ENCODE results near the gene STEAP2. TPM values are rescaled to one million over a fixed set of nuclear protein-coding genes. Genes with fewer than 3 reads are reported as not detected.

STEAP2 gene
- total RNA-seq, 4 donors from 2014 or later: 3.1 to 15.4 (median 7.0) TPM

GRCh38 chr7:90225181-90225580 lies 13.6 kb downstream of the STEAP2 start:
- Histone ChIP-seq H3K4me3 (no peak overlapping the region), H3K27ac (no peak overlapping the region), H3K4me1 (peaks cover 0 to 5% (median 0%) of the 10 kb centered on the region in 3 donors), H3K9me3 (no peaks in the 10 kb centered on the region), H3K36me3 (no peaks in the 10 kb centered on the region), H3K27me3 (no peaks in the 10 kb centered on the region)
- no peak for DNase-seq
- intact Hi-C loops (cut with DNase I): no loop called here
- 88 to 96% methylated on average over 3 of the region's 3 CpGs for WGBS, 2 donors
- TF ChIP-seq, protein P1, sequence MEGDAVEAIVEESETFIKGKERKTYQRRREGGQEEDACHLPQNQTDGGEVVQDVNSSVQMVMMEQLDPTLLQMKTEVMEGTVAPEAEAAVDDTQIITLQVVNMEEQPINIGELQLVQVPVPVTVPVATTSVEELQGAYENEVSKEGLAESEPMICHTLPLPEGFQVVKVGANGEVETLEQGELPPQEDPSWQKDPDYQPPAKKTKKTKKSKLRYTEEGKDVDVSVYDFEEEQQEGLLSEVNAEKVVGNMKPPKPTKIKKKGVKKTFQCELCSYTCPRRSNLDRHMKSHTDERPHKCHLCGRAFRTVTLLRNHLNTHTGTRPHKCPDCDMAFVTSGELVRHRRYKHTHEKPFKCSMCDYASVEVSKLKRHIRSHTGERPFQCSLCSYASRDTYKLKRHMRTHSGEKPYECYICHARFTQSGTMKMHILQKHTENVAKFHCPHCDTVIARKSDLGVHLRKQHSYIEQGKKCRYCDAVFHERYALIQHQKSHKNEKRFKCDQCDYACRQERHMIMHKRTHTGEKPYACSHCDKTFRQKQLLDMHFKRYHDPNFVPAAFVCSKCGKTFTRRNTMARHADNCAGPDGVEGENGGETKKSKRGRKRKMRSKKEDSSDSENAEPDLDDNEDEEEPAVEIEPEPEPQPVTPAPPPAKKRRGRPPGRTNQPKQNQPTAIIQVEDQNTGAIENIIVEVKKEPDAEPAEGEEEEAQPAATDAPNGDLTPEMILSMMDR (IDR thresholded peaks at IDR 0.05): no peak
- no peak for TF ChIP-seq POLR2A (IDR thresholded peaks at IDR 0.05)

GRCh38 chr7:90225601-90226000 lies 14.1 kb downstream of the STEAP2 start:
- no peak for DNase-seq
- no peak overlapping the region for H3K4me3 ChIP-seq
- H3K4me1 ChIP-seq: peaks cover 0 to 6% (median 0%) of the 10 kb centered on the region in 3 donors
- no peaks in the 10 kb centered on the region for H3K36me3 ChIP-seq
- no peak overlapping the region for H3K27ac ChIP-seq
- TF ChIP-seq, protein P1 (IDR thresholded peaks at IDR 0.05): no peak
- no peak for TF ChIP-seq POLR2A (IDR thresholded peaks at IDR 0.05)
- H3K27me3 ChIP-seq: no peaks in the 10 kb centered on the region
- intact Hi-C loops (cut with DNase I): no loop called here
- H3K9me3 ChIP-seq: no peaks in the 10 kb centered on the region
- 50 to 59% methylated on average over 1 of the region's 1 CpG for WGBS, 2 donors

DNA sequence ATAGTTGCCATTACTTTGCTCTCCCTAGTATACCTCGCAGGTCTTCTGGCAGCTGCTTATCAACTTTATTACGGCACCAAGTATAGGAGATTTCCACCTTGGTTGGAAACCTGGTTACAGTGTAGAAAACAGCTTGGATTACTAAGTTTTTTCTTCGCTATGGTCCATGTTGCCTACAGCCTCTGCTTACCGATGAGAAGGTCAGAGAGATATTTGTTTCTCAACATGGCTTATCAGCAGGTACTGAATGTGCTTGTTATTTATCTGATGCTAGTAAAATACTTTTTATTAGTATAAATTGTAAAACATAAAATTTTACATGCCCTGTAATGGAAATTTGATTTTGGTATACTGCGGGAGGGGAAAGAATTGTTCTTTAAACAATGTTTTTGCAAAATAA lies 15.7 kb downstream of the STEAP2 start:
- 76 to 85% methylated on average over 5 of the region's 5 CpGs for WGBS, 2 donors
- Histone ChIP-seq H3K36me3 (no peaks in the 10 kb centered on the region), H3K4me1 (peaks cover 0 to 6% (median 0%) of the 10 kb centered on the region in 3 donors), H3K4me3 (no peak overlapping the region), H3K9me3 (no peaks in the 10 kb centered on the region), H3K27ac (no peak overlapping the region), H3K27me3 (no peaks in the 10 kb centered on the region)
- TF ChIP-seq, protein P1 (IDR thresholded peaks at IDR 0.05): no peak
- TF ChIP-seq POLR2A (IDR thresholded peaks at IDR 0.05): no peak
- DNase-seq: no peak
- intact Hi-C loops (cut with DNase I): no loop called here

DNA sequence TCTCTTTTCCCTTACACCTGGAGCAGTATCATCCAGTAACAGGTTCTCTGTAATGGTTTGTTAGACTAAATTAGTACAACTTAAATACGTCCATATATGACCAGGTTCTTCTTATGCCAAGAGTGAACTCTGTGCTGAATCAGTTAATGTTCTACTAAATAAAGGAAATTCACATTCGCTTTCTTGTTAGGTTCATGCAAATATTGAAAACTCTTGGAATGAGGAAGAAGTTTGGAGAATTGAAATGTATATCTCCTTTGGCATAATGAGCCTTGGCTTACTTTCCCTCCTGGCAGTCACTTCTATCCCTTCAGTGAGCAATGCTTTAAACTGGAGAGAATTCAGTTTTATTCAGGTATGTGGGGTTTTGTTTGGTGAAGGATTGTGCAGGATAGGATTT lies 18.1 kb downstream of the STEAP2 start:
- Histone ChIP-seq H3K4me1 (peaks cover 0 to 6% (median 0%) of the 10 kb centered on the region in 3 donors), H3K27me3 (no peaks in the 10 kb centered on the region), H3K9me3 (no peaks in the 10 kb centered on the region), H3K4me3 (no peak overlapping the region), H3K36me3 (no peaks in the 10 kb centered on the region), H3K27ac (no peak overlapping the region)
- no peak for DNase-seq
- intact Hi-C loops (cut with DNase I): no loop called here
- TF ChIP-seq, protein P1 (IDR thresholded peaks at IDR 0.05): no peak
- no peak for TF ChIP-seq POLR2A (IDR thresholded peaks at IDR 0.05)
- WGBS, 2 donors: 28 to 57% methylated on average over 2 of the region's 2 CpGs

DNA sequence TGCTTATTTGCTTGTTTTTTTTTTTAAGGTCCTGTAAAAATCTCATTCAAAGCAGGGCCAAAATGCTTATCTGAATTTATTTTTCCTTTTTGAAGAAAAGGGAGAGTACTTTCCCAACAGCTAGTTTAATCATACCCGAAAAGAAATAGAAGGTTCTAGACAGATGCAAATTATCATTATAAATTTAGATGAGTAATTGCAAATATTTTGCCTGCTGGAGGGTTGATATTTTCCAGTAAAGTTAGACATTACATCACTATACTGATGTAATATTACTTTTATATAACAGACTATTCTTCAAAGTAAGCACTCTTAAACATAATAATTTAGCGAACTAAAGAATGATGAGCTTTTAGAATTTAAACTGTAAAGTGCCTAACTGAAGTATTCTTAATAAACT lies 19.3 kb downstream of the STEAP2 start:
- intact Hi-C loops (cut with DNase I): no loop called here
- Histone ChIP-seq H3K27me3 (no peaks in the 10 kb centered on the region), H3K4me1 (peaks cover 0 to 6% (median 0%) of the 10 kb centered on the region in 3 donors), H3K9me3 (no peaks in the 10 kb centered on the region), H3K27ac (no peak overlapping the region), H3K4me3 (no peak overlapping the region), H3K36me3 (no peaks in the 10 kb centered on the region)
- TF ChIP-seq, protein P1 (IDR thresholded peaks at IDR 0.05): no peak
- 77 to 80% methylated on average over 2 of the region's 2 CpGs for WGBS, 2 donors
- DNase-seq: no peak

All from esophagus squamous epithelium (tissue), 5 donors.